H1 (cell line): Measurements from ENCODE around the gene NCOA1. TPM values are rescaled to one million over a fixed set of nuclear protein-coding genes. Genes with fewer than 3 reads are reported as not detected.

ENCODE experiments used
- CTCF ChIA-PET: fragments of 300-600 bp; sonication (Branson Sonifier 250); formaldehyde crosslinking; loops from one replicate; lab custom pipeline; 2021; ENCODE audit not compliant: partially characterized antibody; lab: Charles Lee
- POLR2A ChIA-PET: fragments of 300-600 bp; sonication (Branson Sonifier 250); formaldehyde crosslinking; loops from one replicate; lab custom pipeline; 2021; ENCODE audit warnings: inconsistent platforms; ENCODE audit not compliant: partially characterized antibody; lab: Charles Lee
- DNase-seq, 2 experiments: peaks; one replicate each; pipeline versions ENCODE4 v3.0.0 to v3.0.0-alpha.2; 2010 to 2022; ENCODE audit warnings: low spot score in 2 of 2, low read depth in 1 of 2, mixed read lengths in 1 of 2
- FAIRE-seq: peaks from 2 replicates; lab custom pipeline; 2011; peaks lifted over from hg19 to GRCh38; lab: Jason Lieb, UNC
- H2AFZ ChIP-seq: 2 replicates; pipeline ENCODE4 v1.8.1; 2012; ENCODE audit warnings: low read length, inconsistent platforms
- H2AK5ac ChIP-seq: 2 replicates; pipeline ENCODE4 v1.6.1; 2013; ENCODE audit warnings: low read depth, low read length
- H2BK120ac ChIP-seq: replicated peaks from 2 replicates; pipeline ENCODE3; 2013; ENCODE audit warnings: low read depth, low read length, inconsistent platforms
- H2BK12ac ChIP-seq: 2 replicates; pipeline ENCODE4 v1.6.1; 2013; ENCODE audit warnings: low read depth, low read length
- H2BK15ac ChIP-seq: 2 replicates; pipeline ENCODE4 v1.6.1; 2013; ENCODE audit warnings: low read length
- H2BK20ac ChIP-seq: 2 replicates; pipeline ENCODE4 v1.6.1; 2013; ENCODE audit warnings: low read length
- H2BK5ac ChIP-seq: 2 replicates; pipeline ENCODE4 v1.6.1; 2013; ENCODE audit warnings: low read depth, low read length
- H3K14ac ChIP-seq: 2 replicates; pipeline ENCODE4 v1.6.1; 2013; ENCODE audit warnings: inconsistent platforms; ENCODE audit not compliant: insufficient read length
- H3K18ac ChIP-seq: 2 replicates; pipeline ENCODE4 v1.6.1; 2013; ENCODE audit warnings: low read length; ENCODE audit errors: extremely low read depth
- H3K23ac ChIP-seq: 2 replicates; pipeline ENCODE4 v1.6.1; 2013; ENCODE audit warnings: inconsistent platforms; ENCODE audit not compliant: insufficient read length
- H3K23me2 ChIP-seq: 2 replicates; pipeline ENCODE4 v1.6.1; 2013; ENCODE audit warnings: low read depth, low read length
- H3K27ac ChIP-seq: 2 replicates; pipeline ENCODE4 v1.6.1; 2011; ENCODE audit warnings: low read depth, low read length, inconsistent platforms
- H3K27me3 ChIP-seq, 4 experiments: replicated peaks in 1 of 4; 1 replicate in 1 of 4; 2 replicates in 3 of 4; pipeline versions ENCODE4 v1.6.1 to v1.8.1; 2011 to 2013; ENCODE audit warnings: low read length in 3 of 4, mild to moderate bottlenecking in 3 of 4, inconsistent platforms in 2 of 4, mixed read lengths in 2 of 4, moderate library complexity in 1 of 4; ENCODE audit not compliant: control insufficient read depth in 3 of 4, insufficient read depth in 3 of 4; ENCODE audit errors: extremely low read depth in 1 of 4
- H3K36me3 ChIP-seq, 4 experiments: 2 replicates each; pipeline versions ENCODE4 v1.6.1 to v1.8.1; 2011 to 2013; ENCODE audit warnings: mild to moderate bottlenecking in 4 of 4, low read length in 3 of 4, moderate library complexity in 2 of 4, control low read depth in 1 of 4, inconsistent platforms in 1 of 4; ENCODE audit not compliant: insufficient read depth in 4 of 4, control insufficient read depth in 2 of 4
- H3K4ac ChIP-seq: replicated peaks from 2 replicates; pipeline ENCODE3; 2013; ENCODE audit warnings: low read length, low read depth, mixed read lengths, inconsistent platforms; ENCODE audit not compliant: insufficient read length
- H3K4me1 ChIP-seq, 4 experiments: replicated peaks in 1 of 4; 1 replicate in 1 of 4; 2 replicates in 3 of 4; pipeline versions ENCODE4 v1.6.1 to v1.8.1; 2011 to 2013; ENCODE audit warnings: low read length in 3 of 4, inconsistent platforms in 2 of 4, mixed read lengths in 1 of 4; ENCODE audit not compliant: insufficient read depth in 4 of 4, control insufficient read depth in 3 of 4
- H3K4me2 ChIP-seq, 2 experiments: 2 replicates each; pipeline versions ENCODE4 v1.6.1 to v1.8.1; 2011 to 2013; ENCODE audit warnings: low read depth in 2 of 2, low read length in 2 of 2, control low read depth in 1 of 2, inconsistent platforms in 1 of 2, mild to moderate bottlenecking in 1 of 2; ENCODE audit not compliant: insufficient read depth in 1 of 2
- H3K4me3 ChIP-seq, 4 experiments: fragments of 200-600, 300-600 bp in 1 of 4; sonication (generic), shearing (Covaris generic), sonication (Bioruptor Twin) in 1 of 4; 2 replicates each; pipeline versions ENCODE4 v1.5.1 to v1.8.1; 2011 to 2016; ENCODE audit warnings: low read length in 4 of 4, low read depth in 3 of 4, control low read depth in 2 of 4, inconsistent platforms in 2 of 4, mild to moderate bottlenecking in 2 of 4, mixed read lengths in 1 of 4, moderate library complexity in 1 of 4; ENCODE audit not compliant: insufficient read depth in 2 of 4; ENCODE audit errors: extremely low read depth in 1 of 4
- H3K56ac ChIP-seq: replicated peaks from 2 replicates; pipeline ENCODE3; 2013; ENCODE audit warnings: low read depth, mild to moderate bottlenecking, mixed read lengths, low read length, inconsistent platforms; ENCODE audit not compliant: insufficient read length
- H3K79me1 ChIP-seq: 2 replicates; pipeline ENCODE4 v1.6.1; 2013; ENCODE audit warnings: low read depth, low read length, control low read depth
- H3K79me2 ChIP-seq, 2 experiments: 2 replicates each; pipeline versions ENCODE4 v1.6.1 to v1.8.1; 2012 to 2013; ENCODE audit warnings: low read length in 2 of 2, mild to moderate bottlenecking in 2 of 2, inconsistent platforms in 1 of 2; ENCODE audit not compliant: insufficient read depth in 2 of 2, control insufficient read depth in 1 of 2
- H3K9ac ChIP-seq, 4 experiments: replicated peaks in 1 of 4; 1 replicate in 1 of 4; 2 replicates in 3 of 4; pipeline versions ENCODE4 v1.6.1 to v1.8.1; 2011 to 2013; ENCODE audit warnings: low read depth in 3 of 4, low read length in 3 of 4, control low read depth in 2 of 4, mild to moderate bottlenecking in 2 of 4, moderate library complexity in 2 of 4, inconsistent platforms in 1 of 4; ENCODE audit errors: extremely low read depth in 1 of 4
- H3K9me3 ChIP-seq, 2 experiments: 2 replicates each; pipeline versions ENCODE4 v1.6.1 to v1.8.1; 2012 to 2013; ENCODE audit warnings: mild to moderate bottlenecking in 2 of 2, moderate library complexity in 2 of 2, control low read depth in 1 of 2, inconsistent platforms in 1 of 2, low read depth in 1 of 2, low read length in 1 of 2, mixed read lengths in 1 of 2; ENCODE audit not compliant: insufficient read depth in 2 of 2
- H4K20me1 ChIP-seq, 2 experiments: replicated peaks in 1 of 2; 2 replicates each; pipeline versions ENCODE3 to v1.8.1; 2011 to 2013; ENCODE audit warnings: inconsistent platforms in 2 of 2, low read length in 2 of 2, mild to moderate bottlenecking in 1 of 2; ENCODE audit not compliant: insufficient read depth in 2 of 2, control insufficient read depth in 1 of 2
- H4K5ac ChIP-seq: 2 replicates; pipeline ENCODE4 v1.6.1; 2013; ENCODE audit warnings: low read length, low read depth, mixed read lengths, inconsistent platforms; ENCODE audit not compliant: insufficient read length
- H4K8ac ChIP-seq: 2 replicates; pipeline ENCODE4 v1.8.0; 2013; ENCODE audit warnings: mild to moderate bottlenecking, moderate library complexity, low read length, inconsistent platforms; ENCODE audit not compliant: insufficient read depth; ENCODE audit errors: extremely low read depth
- H4K91ac ChIP-seq: replicated peaks from 2 replicates; pipeline ENCODE3; 2013; ENCODE audit warnings: low read length, mixed read lengths, inconsistent platforms; ENCODE audit not compliant: insufficient read length
- ASH2L ChIP-seq: fragments of 200-600, 300-600 bp; sonication (generic); IDR thresholded peaks from one replicate; pipeline ENCODE4 v1.7.1; 2017; ENCODE audit warnings: low read length
- BCL11A ChIP-seq, 2 experiments: IDR thresholded peaks; one replicate each; pipeline ENCODE4 v1.6.1; 2011; ENCODE audit warnings: low read depth in 2 of 2, low read length in 2 of 2, mild to moderate bottlenecking in 2 of 2
- CBX8 ChIP-seq: fragments of 300-800, 300-1000 bp; sonication (generic); IDR thresholded peaks from 2 replicates; pipeline ENCODE4 v1.7.1; 2016; ENCODE audit warnings: low read depth, low read length, borderline replicate concordance
- GABPA ChIP-seq: IDR thresholded peaks from 2 replicates; pipeline ENCODE4 v1.6.1; 2011; ENCODE audit warnings: mild to moderate bottlenecking, low read length, moderate library complexity, borderline replicate concordance; ENCODE audit not compliant: insufficient read depth
- JUN ChIP-seq: IDR thresholded peaks from 2 replicates; pipeline ENCODE4 v1.6.1; 2011; ENCODE audit warnings: low read depth, mild to moderate bottlenecking, improper control_type of control experiment, low read length
- KDM4A ChIP-seq: IDR thresholded peaks from one replicate; pipeline ENCODE4 v1.7.1; 2012; ENCODE audit warnings: low read depth, mild to moderate bottlenecking, moderate library complexity, low read length, inconsistent platforms; ENCODE audit not compliant: severe bottlenecking
- POU5F1 ChIP-seq: IDR thresholded peaks from 2 replicates; pipeline ENCODE4 v1.6.1; 2011; ENCODE audit warnings: low read depth, mild to moderate bottlenecking, low read length, moderate library complexity
- RBBP5 ChIP-seq: IDR thresholded peaks from 2 replicates; pipeline ENCODE4 v1.7.1; 2012; ENCODE audit warnings: low read depth, mild to moderate bottlenecking, inconsistent platforms, low read length, moderate library complexity, borderline replicate concordance
- RFX5 ChIP-seq: IDR thresholded peaks from 2 replicates; pipeline ENCODE4 v1.6.1; 2011; ENCODE audit warnings: low read depth, low read length, improper control_type of control experiment, borderline replicate concordance
- RNF2 ChIP-seq: fragments of 200-900, 300-1000 bp; sonication (generic); IDR thresholded peaks from 2 replicates; pipeline ENCODE4 v1.7.1; 2016; ENCODE audit warnings: borderline replicate concordance, low read depth, mild to moderate bottlenecking, antibody characterized with exemption, low read length; ENCODE audit not compliant: poor library complexity, severe bottlenecking; ENCODE audit errors: missing control alignments
- SAP30 ChIP-seq: fragments of 300-600 bp; sonication (generic); IDR thresholded peaks from 2 replicates; pipeline ENCODE4 v1.7.1; 2012; ENCODE audit warnings: low read length, moderate library complexity, mild to moderate bottlenecking, inconsistent platforms; ENCODE audit not compliant: insufficient read depth, insufficient replicate concordance
- SP1 ChIP-seq: IDR thresholded peaks from 2 replicates; pipeline ENCODE4 v1.6.1; 2011; ENCODE audit warnings: low read depth, low read length
- TAF7 ChIP-seq: optimal IDR thresholded peaks from 2 replicates; pipeline ENCODE3; 2011; ENCODE audit warnings: low read depth, mild to moderate bottlenecking, inconsistent platforms, low read length, moderate library complexity, borderline replicate concordance
- TBP ChIP-seq: IDR thresholded peaks from 2 replicates; pipeline ENCODE4 v1.6.1; 2011; ENCODE audit warnings: low read depth, low read length, improper control_type of control experiment
- TCF12 ChIP-seq: IDR thresholded peaks from 2 replicates; pipeline ENCODE4 v1.6.1; 2011; ENCODE audit warnings: low read depth, mild to moderate bottlenecking, low read length
- YY1 ChIP-seq: IDR thresholded peaks from 2 replicates; pipeline ENCODE4 v1.6.1; 2011; ENCODE audit warnings: low read depth, mild to moderate bottlenecking, low read length
- polyA plus RNA-seq, 7 experiments: library from polyadenylated mRNA; depleted of rRNA in 3 of 7; stranded (reverse) in 5 of 7; unstranded in 2 of 7; fragments of >200 nt in 5 of 7; fragments of 200-250 nt in 2 of 7; gene quantifications; 1 replicate in 5 of 7; 2 replicates in 1 of 7; 4 replicates in 1 of 7; pipeline versions ENCODE4 v1.2.1 to v1.2.3, GENCODE V29; 2011 to 2013; ENCODE audit warnings: missing spikeins in 2 of 7, mixed read lengths in 2 of 7
- total RNA-seq: library from RNA; stranded (reverse); fragmentation: NEBNext Ultra II Directional; extraction: Animal tissue kit (Norgen Biotek cat#: 25700); gene quantifications from 2 replicates; pipeline ENCODE4 v1.2.1, GENCODE V29; 2021

NCOA1 gene
- total and polyA plus RNA-seq, 2 of the 8 experiments (the other 6 are each of a cell fraction or from before 2014, with no cell fraction given), result 12.8 to 17.9 TPM

GRCh38 chr2:24568551-24568950 is 77.5 kb downstream of the NCOA1 start:
- peaks cover 0 to 11% (median 4%) of the 10 kb centered on the region in 4 experiments; a peak in 2 of 8 replicates for H3K36me3 ChIP-seq
- no peaks in the 10 kb centered on the region for H3K23me2 ChIP-seq
- no peak overlapping the region for H3K14ac ChIP-seq
- no peak overlapping the region for H2BK12ac ChIP-seq
- peaks cover 9 to 11% of the 10 kb centered on the region in 2 experiments; a peak in 3 of 4 replicates for H3K9me3 ChIP-seq
- no peak overlapping the region for H2BK5ac ChIP-seq
- no peak overlapping the region for H3K4me2 ChIP-seq
- H2AFZ ChIP-seq, result no peak overlapping the region
- H2BK15ac ChIP-seq, result no peak overlapping the region
- FAIRE-seq (no peak), DNase-seq (no peak)
- POLR2A ChIA-PET, result no interaction called here
- H3K79me1 ChIP-seq, result no peaks in the 10 kb centered on the region
- no peak overlapping the region for H3K9ac ChIP-seq
- no peak overlapping the region for H3K4ac ChIP-seq
- no peak overlapping the region for H2BK120ac ChIP-seq
- no peak overlapping the region for H3K27ac ChIP-seq
- H4K91ac ChIP-seq, result no peak overlapping the region
- H3K79me2 ChIP-seq, result no peaks in the 10 kb centered on the region
- no peak overlapping the region for H3K56ac ChIP-seq
- H3K4me3 ChIP-seq, result no peak overlapping the region
- no peak overlapping the region for H4K8ac ChIP-seq
- no peak overlapping the region for H2AK5ac ChIP-seq
- H2BK20ac ChIP-seq, result no peak overlapping the region
- H4K5ac ChIP-seq, result no peak overlapping the region
- no peak overlapping the region for H3K18ac ChIP-seq
- H3K23ac ChIP-seq, result no peak overlapping the region
- CTCF ChIA-PET, result interaction anchor here (0.6 to 1.7 kb wide), 2 partner anchors 10 to 237 kb away, joined by 3 read pairs; no protein-coding TSS in a partner anchor
- no peaks in the 10 kb centered on the region for H3K27me3 ChIP-seq
- H4K20me1 ChIP-seq, result no peaks in the 10 kb centered on the region
- no peaks in the 10 kb centered on the region for H3K4me1 ChIP-seq
- TF ChIP-seq POU5F1 (no peak), RBBP5 (no peak), SAP30 (no peak), GABPA (no peak), SP1 (no peak), TAF7 (no peak), BCL11A (IDR thresholded peaks at IDR 0.05; ENCODE audit: low read depth in 2 of 2, low read length in 2 of 2) (no peak), ASH2L (no peak), KDM4A (no peak), TBP (no peak), CBX8 (no peak), TCF12 (no peak), RFX5 (no peak), RNF2 (no peak), JUN (no peak), YY1 (no peak)
